Stimulated activated CD8-positive, alpha-beta memory T cell treated with anti-CD3 and anti-CD28 coated beads, Interleukin-7, amount 100 ng/mL, for 1 hour (primary cell): Measurements from ENCODE around the gene MSANTD7.
A peak's percentile ranks its signal among the peaks of the same experiment; 100 is the strongest.
"Not testable (repeated sequence)": the region's sequence is repeated elsewhere in the genome, so short reads cannot be mapped to it uniquely, and the experiment has no call there.

Source experiments
- DNase-seq, 2 donors: peaks; one replicate each; pipeline ENCODE4 v3.0.0-alpha.2; 2020; ENCODE audit warnings: low read depth in 2 of 2

The MSANTD7 gene, protein sequence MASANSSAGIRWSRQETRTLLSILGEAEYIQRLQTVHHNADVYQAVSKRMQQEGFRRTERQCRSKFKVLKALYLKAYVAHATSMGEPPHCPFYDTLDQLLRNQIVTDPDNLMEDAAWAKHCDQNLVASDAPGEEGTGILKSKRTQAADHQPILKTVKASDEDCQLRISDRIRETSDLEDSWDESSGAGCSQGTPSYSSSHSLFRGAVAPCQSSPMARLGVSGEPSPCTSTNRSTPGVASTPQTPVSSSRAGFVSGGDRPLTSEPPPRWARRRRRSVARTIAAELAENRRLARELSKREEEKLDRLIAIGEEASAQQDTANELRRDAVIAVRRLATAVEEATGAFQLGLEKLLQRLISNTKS

DNA sequence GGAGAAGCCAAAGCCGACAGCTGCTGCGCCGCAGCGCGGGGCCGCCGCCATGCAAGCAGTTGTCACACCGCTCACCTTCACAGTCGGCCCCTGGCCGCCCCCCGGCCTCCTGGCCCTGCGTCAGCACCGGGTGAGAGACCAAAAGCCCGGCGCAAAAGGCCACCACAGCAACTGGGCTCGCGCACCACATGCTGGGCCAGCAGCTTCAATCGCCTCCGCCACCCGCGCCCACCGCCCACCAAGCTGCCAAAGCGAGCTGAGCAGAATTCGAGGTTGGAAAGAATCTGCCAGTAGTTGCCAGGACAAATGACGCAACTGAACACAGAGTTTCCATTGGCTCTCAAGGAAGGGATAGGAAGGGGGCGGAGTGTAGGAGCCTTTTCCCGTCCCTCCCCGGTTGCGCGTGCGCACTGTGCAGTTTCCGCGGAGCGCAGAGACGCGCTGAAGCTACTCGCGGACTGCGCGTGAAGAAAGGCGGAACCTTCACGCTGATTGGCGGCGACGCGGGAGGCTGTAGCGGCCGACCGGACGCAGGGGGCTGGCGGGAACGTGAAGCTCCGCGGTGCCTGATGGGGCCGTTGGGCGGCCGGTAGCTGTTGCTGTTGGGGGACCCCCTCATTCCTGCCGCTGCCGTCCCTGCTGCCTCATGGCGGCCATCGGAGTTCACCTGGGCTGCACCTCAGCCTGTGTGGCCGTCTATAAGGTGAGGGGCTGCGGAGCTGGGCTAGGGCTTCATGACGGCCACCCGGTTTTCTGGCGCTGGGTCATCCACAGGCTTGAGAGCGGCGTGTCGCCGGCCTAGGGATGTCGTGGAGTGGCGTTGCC, at the start of gene MSANTD7, which contains the start of the genes CDNF and HSPA14:
TSS of gene MSANTD7 (plus strand) at position 550 of the 825 bp plus-strand sequence. CDS start 3,979 bp downstream, outside the sequence.
TSS of gene CDNF (minus strand) at position 281 of the 825 bp plus-strand sequence. CDS start at position 190, 91 bp downstream.
TSS of gene HSPA14 (plus strand) at position 550 of the 825 bp plus-strand sequence. CDS start at position 647, 97 bp downstream.
- peak; percentile 99 for DNase-seq

DNA sequence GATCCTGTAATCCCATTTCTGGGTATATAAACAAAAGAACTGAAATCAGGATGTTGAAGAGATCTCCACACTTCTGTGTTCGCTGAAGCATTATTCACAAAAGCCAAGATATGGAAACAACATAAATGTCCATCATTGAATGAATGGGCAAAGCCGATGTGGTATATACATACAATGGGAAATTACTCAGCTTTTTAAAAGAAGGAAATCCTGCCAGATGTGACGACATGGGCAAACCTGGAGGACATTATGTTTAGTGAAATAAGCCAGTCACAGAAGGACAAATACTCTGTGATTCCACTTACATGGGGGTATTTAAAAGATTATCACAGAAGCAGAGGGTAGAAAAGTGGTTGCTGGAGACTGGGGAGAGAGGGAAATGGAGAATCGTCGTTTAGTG, 39.5 kb upstream of the MSANTD7 start:
- DNase-seq: no peak

DNA sequence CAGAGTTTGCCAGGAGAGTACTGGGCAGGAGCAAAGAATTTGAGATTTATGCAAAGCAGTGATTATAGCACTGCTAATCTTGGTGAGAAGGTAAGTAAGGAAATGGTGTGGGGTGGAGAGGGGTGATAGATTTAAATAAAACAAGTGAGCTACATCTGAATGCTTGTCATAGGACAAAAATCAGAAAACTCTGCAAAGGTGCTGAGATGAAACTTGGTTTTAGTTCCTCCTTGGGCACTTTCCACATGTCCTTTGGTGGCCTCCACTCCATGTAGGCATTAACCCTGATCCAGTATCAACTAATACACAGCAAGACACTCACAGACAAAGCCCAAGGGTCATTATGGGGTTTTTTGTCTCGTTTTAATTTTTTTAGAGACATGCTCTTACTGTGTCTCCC, 37.7 kb upstream of the MSANTD7 start:
- DNase-seq: no peak

DNA sequence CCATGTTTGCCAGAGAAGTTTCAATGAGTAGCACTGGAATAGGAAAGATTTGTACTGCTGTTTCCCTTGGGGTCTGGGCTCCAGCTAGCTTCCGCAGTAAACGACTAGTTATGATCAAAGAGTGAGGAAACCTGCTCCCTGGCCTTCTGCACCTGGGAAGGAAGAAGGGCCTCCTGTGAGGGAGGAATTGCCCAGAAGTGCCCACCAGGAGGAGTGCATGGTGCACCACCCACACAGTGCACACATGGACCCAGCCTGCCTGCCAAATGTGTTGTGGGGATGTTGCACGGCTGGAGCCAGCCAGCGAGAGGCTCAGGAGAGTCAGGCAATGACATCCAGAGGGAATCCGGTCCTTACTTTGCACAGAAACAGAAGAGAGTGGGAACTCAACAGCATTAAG, 36.4 kb upstream of the MSANTD7 start:
- no peak for DNase-seq

DNA sequence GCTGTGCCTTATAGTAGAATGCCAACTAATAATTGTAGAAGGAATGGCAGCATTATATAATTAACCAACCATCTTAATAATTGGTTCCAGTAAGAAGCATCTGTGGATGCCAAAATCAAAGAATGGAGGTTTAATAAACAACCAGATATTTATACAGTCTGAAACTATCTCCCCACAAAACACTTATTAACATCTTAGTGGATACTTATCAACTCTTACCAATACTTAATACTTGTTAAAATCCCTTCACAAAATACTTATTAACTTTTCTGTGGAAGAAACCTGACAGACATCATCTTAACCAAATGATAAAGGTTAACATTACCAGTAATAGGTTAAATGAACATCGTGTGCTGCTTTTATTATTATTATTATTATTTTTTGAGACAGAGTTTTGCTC, 34.3 kb upstream of the MSANTD7 start:
- DNase-seq: no peak

- no peak for DNase-seq
These were observed 31.8 kb upstream of the MSANTD7 start for GRCh38 chr10:14806318-14806717.

- DNase-seq: no peak
These were observed 26.8 kb upstream of the MSANTD7 start for GRCh38 chr10:14810969-14811953.

GRCh38 chr10:14812271-14812670, 25.8 kb upstream of the MSANTD7 start:
- DNase-seq: no peak

- DNase-seq: no peak
These were observed 22.4 kb upstream of the MSANTD7 start for GRCh38 chr10:14815681-14816080.

DNA sequence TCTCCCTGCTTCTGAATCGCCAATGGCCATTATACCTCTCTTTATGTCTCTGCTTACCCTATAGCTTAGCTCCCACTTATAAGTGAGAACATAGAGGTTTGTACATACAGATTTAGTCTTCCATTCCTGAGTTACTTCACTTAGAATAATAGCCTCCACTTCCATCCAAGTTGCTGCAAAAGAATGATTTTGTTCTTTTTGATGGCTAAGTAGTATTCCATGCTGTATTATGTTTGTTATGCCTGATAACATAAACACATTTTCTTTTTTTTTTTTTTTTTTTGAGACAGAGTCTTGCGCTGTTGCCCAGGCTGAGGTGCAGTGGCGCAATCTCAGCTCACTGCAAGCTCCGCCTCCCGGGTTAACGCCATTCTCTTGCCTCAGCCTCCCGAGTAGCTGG, 21.4 kb upstream of the MSANTD7 start:
- DNase-seq: not testable (repeated sequence)

DNA sequence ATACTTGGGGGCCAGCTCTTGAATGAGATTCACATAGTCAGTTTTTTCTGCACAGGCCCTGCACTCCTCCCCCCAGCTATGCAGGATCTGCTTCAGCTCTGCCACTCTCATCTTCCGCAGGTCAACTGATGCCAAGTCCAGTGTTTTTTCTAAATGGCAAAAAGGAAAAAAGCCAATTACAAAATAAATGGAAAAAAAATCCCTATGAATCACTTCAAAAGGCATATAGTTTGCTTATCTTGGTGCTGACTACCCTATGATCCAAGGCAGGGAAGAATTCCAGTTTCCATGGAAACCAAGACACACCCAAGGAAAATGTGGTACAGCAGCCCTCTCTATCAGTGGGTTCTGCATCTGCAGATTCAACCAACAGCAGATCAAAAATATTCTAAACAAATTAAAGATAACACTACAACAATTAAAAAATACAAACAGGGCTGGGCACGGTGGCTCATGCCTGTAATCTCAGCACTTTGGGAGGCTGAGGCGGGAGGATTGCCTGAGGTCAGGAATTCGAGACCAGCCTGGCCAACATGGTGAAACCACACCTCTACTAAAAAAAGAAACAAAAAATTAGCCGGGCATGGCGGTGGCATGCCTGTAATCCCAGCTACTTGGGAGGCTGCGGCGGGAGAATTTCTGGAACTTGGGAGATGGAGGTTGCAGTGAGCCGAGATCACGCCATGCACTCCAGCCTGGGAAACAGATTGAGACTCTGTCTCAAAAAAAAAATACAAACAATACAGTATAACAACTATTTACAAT, 17.9 kb upstream of the MSANTD7 start:
- DNase-seq: no peak

- DNase-seq: no peak
These were observed 17.3 kb upstream of the MSANTD7 start for GRCh38 chr10:14820775-14821154.

- DNase-seq: no peak
These were observed 16.3 kb upstream of the MSANTD7 start for GRCh38 chr10:14821635-14822375.

DNA sequence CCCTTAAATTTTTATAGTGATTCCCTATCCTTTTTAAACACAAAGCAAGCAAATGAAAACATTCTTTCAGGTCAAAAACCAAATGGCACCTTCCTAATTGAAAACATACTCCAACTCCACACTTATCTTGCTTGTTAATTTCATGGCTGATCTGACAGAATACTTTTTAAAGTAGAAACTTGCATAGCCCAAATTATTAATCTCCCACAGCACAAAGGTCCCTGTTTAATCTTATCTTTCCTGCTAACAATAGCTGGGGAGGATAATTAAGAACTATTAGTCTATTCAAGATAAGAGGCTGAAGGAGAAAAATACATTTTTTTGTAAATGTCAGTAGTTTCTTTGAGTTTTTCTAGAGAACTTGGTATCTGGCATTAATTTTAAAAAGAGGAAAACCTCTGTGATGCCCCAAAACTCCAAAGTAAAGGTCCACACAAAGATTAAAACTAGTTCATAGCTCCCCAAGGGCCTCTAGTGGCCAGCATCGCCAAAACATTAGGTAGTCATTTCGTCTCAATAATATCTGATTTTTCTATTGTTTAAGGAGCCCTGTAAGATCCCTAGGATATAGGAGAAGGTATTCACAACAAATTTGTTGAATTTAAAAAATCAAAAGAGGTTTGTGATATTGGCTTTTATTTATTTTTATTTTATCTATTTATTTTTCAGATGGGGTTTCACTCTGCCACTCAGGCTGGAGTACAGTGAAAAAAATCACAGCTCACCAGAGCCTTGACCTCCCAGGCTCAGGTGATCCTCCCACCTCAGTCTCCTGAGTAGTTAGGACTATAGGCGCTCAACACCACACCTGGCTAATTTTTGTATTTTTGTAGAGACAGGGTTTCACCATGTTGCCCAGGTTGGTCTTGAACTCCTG, 15.0 kb upstream of the MSANTD7 start:
- DNase-seq: no peak

GRCh38 chr10:14823966-14824365, 14.1 kb upstream of the MSANTD7 start:
- DNase-seq: no peak

DNA sequence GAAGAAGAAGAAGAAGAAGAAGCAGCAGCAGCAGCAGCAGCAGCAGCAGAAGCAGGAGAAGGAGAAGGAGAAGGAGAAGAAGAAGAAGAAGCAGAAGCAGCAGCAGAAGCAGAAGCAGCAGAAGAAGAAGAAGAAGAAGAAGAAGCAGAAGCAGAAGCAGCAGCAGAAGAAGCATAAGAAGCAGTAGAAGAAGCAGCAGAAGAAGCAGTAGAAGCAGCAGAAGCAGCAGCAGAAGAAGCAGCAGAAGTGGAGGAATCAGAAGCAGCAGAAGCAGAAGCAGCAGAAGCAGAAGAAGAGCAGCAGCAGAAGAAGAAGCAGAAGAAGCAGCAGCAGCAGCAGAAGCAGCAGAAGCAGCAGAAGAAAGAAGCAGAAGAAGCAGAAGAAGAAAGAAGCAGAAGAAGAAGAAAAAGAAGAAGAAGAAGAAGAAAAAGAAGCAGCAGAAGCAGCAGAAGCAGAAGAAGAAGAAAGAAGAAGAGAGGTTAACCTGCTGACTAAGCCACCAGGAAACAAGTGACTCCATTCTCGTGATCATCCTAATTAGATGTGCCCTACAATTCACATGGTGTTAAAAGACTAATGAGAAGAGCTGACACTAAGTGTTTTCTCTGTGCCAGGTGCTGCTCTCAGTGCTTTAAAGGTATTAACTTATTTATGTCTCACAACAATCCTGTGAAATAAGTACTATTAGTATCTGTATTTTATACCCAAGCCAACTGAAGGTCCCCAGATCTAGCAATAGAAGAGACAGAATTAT, 11.9 kb upstream of the MSANTD7 start:
- no peak for DNase-seq

DNA sequence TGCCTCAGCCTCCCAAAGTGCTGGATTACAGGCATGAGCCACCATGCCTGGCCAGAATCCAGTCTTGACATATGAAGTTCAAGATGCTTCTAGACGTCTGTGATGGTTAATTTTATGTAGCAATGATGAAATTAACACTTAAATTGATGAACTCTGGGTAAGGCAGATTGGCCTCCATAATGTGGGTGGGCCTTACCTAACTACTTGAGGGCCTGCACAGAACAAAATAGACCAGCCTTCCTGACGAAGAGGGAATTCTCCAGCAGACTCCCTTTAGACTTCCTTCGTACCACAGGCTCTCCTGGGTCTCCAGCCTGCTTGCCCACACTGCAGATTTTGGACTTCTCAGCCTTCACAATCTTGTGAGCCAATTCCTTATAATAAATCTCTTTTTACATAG, 5.0 kb upstream of the MSANTD7 start:
- no peak for DNase-seq

- no peak for DNase-seq
These were observed 1.9 kb upstream of the MSANTD7 start for GRCh38 chr10:14836208-14836607.
